ENCODE measurements around the gene WDR17. TPM values are rescaled to one million over a fixed set of nuclear protein-coding genes. Genes with fewer than 3 reads are reported as not detected.

Gene WDR17
- total RNA-seq, 1 donor from 2014 or later: 1.8 TPM

DNA sequence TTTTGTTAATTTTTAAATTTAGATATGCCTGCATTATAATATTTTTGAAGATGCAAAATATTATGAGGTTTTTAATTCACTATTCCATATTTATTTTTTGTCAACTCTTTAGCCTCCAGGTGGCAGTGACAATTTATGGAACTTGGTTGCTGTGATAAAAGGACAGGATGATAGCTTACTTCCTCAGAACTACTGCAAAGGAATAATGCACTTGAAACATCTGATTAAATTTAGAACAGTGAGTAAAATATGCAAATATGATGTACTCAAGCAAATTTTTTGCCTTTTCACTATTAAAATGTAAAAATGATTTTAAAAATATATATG, 84.7 kb downstream of the WDR17 start:
- H3K4me1 Mint-ChIP-seq (ENCODE audit: low read depth, unreplicated experiment): no peaks in the 10 kb centered on the region
- H3K4me3 Mint-ChIP-seq (ENCODE audit: unreplicated experiment): no peak overlapping the region

DNA sequence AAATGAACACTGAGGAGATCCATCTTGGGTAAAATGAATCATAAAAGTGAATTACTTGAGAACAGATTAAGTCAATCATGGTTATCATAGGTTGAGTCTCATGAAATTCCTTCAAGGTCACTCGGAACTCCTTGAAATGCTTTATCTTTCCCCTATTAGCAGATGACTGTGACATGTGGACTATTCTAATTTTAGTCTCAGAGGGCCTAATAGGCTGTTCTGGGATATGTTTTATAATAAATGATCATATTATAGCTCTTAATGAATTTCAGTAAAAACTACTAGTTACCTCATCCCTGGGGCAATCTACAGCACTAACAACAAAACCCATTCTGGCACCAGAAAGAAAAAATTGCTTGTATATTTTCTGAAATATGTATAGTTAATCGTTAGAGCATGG, 85.1 kb downstream of the WDR17 start:
- Mint-ChIP-seq H3K4me1 (ENCODE audit: low read depth, unreplicated experiment) (no peaks in the 10 kb centered on the region), H3K4me3 (ENCODE audit: unreplicated experiment) (no peak overlapping the region), H3K9me3 (ENCODE audit: unreplicated experiment) (no peaks in the 10 kb centered on the region), H3K27me3 (ENCODE audit: low read depth, unreplicated experiment) (no peaks in the 10 kb centered on the region), H3K27ac (ENCODE audit: unreplicated experiment) (no peak overlapping the region), H3K36me3 (ENCODE audit: low read depth, unreplicated experiment) (no peaks in the 10 kb centered on the region)
- DNase-seq (ENCODE audit: low read depth) (no peak), FAIRE-seq (no peak)
- Histone ChIP-seq H3K9ac (ENCODE audit: low read length) (no peak overlapping the region), H2AFZ (ENCODE audit: low read depth, low read length) (no peak overlapping the region), H3K4me3 (ENCODE audit: insufficient read depth, low read depth, low read length) (no peak overlapping the region), H3K4me1 (ENCODE audit: insufficient read depth, low read length) (peaks cover 4% of the 10 kb centered on the region), H3K4me2 (ENCODE audit: low read length) (no peak overlapping the region), H4K20me1 (ENCODE audit: insufficient read depth, low read length) (no peaks in the 10 kb centered on the region), H3K9me3 (ENCODE audit: insufficient read depth, low read depth, low read length) (no peaks in the 10 kb centered on the region), H3K79me2 (ENCODE audit: insufficient read depth, low read length) (no peaks in the 10 kb centered on the region), H3K27me3 (ENCODE audit: insufficient read depth, low read length) (no peaks in the 10 kb centered on the region), H3K27ac (ENCODE audit: low read depth, low read length) (no peak overlapping the region), H3K36me3 (ENCODE audit: insufficient read depth, low read length) (no peaks in the 10 kb centered on the region)
- no peak for TF ChIP-seq EZH2 (IDR thresholded peaks at IDR 0.05; ENCODE audit: insufficient read depth, low read length)
- TF ChIP-seq, protein P1, sequence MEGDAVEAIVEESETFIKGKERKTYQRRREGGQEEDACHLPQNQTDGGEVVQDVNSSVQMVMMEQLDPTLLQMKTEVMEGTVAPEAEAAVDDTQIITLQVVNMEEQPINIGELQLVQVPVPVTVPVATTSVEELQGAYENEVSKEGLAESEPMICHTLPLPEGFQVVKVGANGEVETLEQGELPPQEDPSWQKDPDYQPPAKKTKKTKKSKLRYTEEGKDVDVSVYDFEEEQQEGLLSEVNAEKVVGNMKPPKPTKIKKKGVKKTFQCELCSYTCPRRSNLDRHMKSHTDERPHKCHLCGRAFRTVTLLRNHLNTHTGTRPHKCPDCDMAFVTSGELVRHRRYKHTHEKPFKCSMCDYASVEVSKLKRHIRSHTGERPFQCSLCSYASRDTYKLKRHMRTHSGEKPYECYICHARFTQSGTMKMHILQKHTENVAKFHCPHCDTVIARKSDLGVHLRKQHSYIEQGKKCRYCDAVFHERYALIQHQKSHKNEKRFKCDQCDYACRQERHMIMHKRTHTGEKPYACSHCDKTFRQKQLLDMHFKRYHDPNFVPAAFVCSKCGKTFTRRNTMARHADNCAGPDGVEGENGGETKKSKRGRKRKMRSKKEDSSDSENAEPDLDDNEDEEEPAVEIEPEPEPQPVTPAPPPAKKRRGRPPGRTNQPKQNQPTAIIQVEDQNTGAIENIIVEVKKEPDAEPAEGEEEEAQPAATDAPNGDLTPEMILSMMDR (IDR thresholded peaks at IDR 0.05; ENCODE audit: insufficient read depth, low read depth, low read length): no peak

More for the DNA sequence above, 84.7 kb downstream of the WDR17 start:
- no peak overlapping the region for H2AFZ ChIP-seq (ENCODE audit: low read depth, low read length)
- H3K4me1 ChIP-seq (ENCODE audit: insufficient read depth, low read length): peaks cover 4% of the 10 kb centered on the region
- no peak overlapping the region for H3K27ac ChIP-seq (ENCODE audit: low read depth, low read length)
- H3K27ac Mint-ChIP-seq (ENCODE audit: unreplicated experiment): no peak overlapping the region
- no peaks in the 10 kb centered on the region for H3K9me3 Mint-ChIP-seq (ENCODE audit: unreplicated experiment)
- H4K20me1 ChIP-seq (ENCODE audit: insufficient read depth, low read length): no peaks in the 10 kb centered on the region
- no peaks in the 10 kb centered on the region for H3K27me3 ChIP-seq (ENCODE audit: insufficient read depth, low read length)
- H3K79me2 ChIP-seq (ENCODE audit: insufficient read depth, low read length): no peaks in the 10 kb centered on the region
- no peak overlapping the region for H3K4me2 ChIP-seq (ENCODE audit: low read length)
- DNase-seq (ENCODE audit: low read depth) (peak; percentile 17), FAIRE-seq (peak; percentile 90)
- H3K4me3 ChIP-seq (ENCODE audit: insufficient read depth, low read depth, low read length): no peak overlapping the region
- no peaks in the 10 kb centered on the region for H3K36me3 ChIP-seq (ENCODE audit: insufficient read depth, low read length)
- no peaks in the 10 kb centered on the region for H3K27me3 Mint-ChIP-seq (ENCODE audit: low read depth, unreplicated experiment)
- no peaks in the 10 kb centered on the region for H3K36me3 Mint-ChIP-seq (ENCODE audit: low read depth, unreplicated experiment)
- H3K9me3 ChIP-seq (ENCODE audit: insufficient read depth, low read depth, low read length): no peaks in the 10 kb centered on the region
- TF ChIP-seq, protein P1 (IDR thresholded peaks at IDR 0.05; ENCODE audit: insufficient read depth, low read depth, low read length): peak; percentile 6
- TF ChIP-seq EZH2 (IDR thresholded peaks at IDR 0.05; ENCODE audit: insufficient read depth, low read length): no peak
- no peak overlapping the region for H3K9ac ChIP-seq (ENCODE audit: low read length)

DNA sequence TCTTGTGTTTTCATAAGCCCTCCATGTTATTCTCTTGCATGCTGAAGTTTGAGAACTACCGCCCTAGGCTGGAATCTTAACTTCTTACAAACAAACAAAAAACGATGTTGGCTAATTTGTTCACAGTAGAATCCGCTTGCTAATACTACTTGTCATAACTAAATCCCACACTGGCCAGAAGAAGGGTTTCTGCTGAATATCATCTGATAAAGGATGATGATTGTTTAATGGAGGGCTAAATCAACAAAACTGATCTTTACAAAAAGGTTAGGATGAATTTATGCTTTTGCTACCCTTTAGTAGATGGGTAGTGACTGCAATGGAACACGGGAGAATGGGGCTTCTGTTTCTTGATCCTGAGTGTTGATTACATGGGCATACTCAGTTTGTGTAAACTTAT, 87.5 kb downstream of the WDR17 start:
- H3K4me1 Mint-ChIP-seq (ENCODE audit: low read depth, unreplicated experiment): no peaks in the 10 kb centered on the region
- H3K27ac ChIP-seq (ENCODE audit: low read depth, low read length): no peak overlapping the region
- no peaks in the 10 kb centered on the region for H3K36me3 ChIP-seq (ENCODE audit: insufficient read depth, low read length)
- H3K9me3 ChIP-seq (ENCODE audit: insufficient read depth, low read depth, low read length): no peaks in the 10 kb centered on the region
- H3K9ac ChIP-seq (ENCODE audit: low read length): no peak overlapping the region
- no peak for DNase-seq (ENCODE audit: low read depth)
- no peak for FAIRE-seq
- H3K9me3 Mint-ChIP-seq (ENCODE audit: unreplicated experiment): no peaks in the 10 kb centered on the region
- no peak overlapping the region for H2AFZ ChIP-seq (ENCODE audit: low read depth, low read length)
- no peak overlapping the region for H3K4me3 Mint-ChIP-seq (ENCODE audit: unreplicated experiment)
- H3K36me3 Mint-ChIP-seq (ENCODE audit: low read depth, unreplicated experiment): no peaks in the 10 kb centered on the region
- no peak overlapping the region for H3K4me2 ChIP-seq (ENCODE audit: low read length)
- H4K20me1 ChIP-seq (ENCODE audit: insufficient read depth, low read length): no peaks in the 10 kb centered on the region
- H3K27ac Mint-ChIP-seq (ENCODE audit: unreplicated experiment): no peak overlapping the region
- H3K4me3 ChIP-seq (ENCODE audit: insufficient read depth, low read depth, low read length): no peak overlapping the region
- no peaks in the 10 kb centered on the region for H3K27me3 ChIP-seq (ENCODE audit: insufficient read depth, low read length)
- H3K79me2 ChIP-seq (ENCODE audit: insufficient read depth, low read length): no peaks in the 10 kb centered on the region
- H3K4me1 ChIP-seq (ENCODE audit: insufficient read depth, low read length): peaks cover 4% of the 10 kb centered on the region
- H3K27me3 Mint-ChIP-seq (ENCODE audit: low read depth, unreplicated experiment): no peaks in the 10 kb centered on the region
- TF ChIP-seq, protein P1 (IDR thresholded peaks at IDR 0.05; ENCODE audit: insufficient read depth, low read depth, low read length): no peak
- TF ChIP-seq EZH2 (IDR thresholded peaks at IDR 0.05; ENCODE audit: insufficient read depth, low read length): no peak
